ENCODE results near the gene VPS13A.
"Not testable (repeated sequence)": the region's sequence is repeated elsewhere in the genome, so short reads cannot be mapped to it uniquely, and the experiment has no call there.

DNA sequence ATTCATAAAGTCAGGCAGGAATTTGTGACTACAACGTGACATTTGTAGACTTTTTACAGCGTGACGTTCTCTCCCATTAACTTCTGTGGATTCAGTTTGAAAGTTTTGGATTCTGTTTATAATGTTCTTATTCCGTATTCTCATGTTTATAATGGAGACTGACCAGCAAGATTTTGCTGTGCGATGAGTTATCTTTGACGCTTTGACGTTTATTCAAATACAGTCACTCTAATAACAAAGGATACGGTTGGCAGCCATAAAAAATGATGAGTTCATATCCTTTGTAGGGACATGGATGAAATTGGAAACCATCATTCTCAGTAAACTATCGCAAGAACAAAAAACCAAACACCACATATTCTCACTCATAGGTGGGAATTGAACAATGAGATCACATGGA is 221.2 kb downstream of the VPS13A start:
- TF ChIP-seq, protein P1, sequence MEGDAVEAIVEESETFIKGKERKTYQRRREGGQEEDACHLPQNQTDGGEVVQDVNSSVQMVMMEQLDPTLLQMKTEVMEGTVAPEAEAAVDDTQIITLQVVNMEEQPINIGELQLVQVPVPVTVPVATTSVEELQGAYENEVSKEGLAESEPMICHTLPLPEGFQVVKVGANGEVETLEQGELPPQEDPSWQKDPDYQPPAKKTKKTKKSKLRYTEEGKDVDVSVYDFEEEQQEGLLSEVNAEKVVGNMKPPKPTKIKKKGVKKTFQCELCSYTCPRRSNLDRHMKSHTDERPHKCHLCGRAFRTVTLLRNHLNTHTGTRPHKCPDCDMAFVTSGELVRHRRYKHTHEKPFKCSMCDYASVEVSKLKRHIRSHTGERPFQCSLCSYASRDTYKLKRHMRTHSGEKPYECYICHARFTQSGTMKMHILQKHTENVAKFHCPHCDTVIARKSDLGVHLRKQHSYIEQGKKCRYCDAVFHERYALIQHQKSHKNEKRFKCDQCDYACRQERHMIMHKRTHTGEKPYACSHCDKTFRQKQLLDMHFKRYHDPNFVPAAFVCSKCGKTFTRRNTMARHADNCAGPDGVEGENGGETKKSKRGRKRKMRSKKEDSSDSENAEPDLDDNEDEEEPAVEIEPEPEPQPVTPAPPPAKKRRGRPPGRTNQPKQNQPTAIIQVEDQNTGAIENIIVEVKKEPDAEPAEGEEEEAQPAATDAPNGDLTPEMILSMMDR (conservative IDR thresholded peaks at IDR 0.05; ENCODE audit: low read depth, low read length), result not testable (repeated sequence)
- not testable (repeated sequence) for TF ChIP-seq EZH2 (IDR thresholded peaks at IDR 0.05; ENCODE audit: borderline replicate concordance, low read depth, low read length, poor library complexity, severe bottlenecking)
